ENCODE measurements around the gene ZNF230.

DNA sequence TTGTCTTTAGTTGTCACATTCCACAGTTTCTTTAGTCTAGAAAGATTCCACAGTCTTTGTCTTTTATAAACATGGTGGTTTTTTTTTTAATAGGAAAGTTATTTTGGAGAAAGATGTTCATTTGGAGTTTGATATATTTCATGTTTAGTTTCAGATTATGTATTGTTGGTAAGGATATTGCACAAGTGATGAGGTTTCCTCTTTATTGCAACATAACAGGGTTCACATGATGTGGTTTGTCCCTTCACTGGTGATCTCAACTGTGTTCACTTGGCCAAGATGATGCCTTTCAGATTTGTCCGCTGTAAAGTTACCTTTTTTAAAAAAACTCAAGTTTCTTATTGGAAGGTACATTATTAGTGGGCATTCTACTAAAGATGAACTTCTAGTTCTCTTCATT, 3.2 kb downstream of the ZNF230 start:
- TF ChIP-seq, protein P1, sequence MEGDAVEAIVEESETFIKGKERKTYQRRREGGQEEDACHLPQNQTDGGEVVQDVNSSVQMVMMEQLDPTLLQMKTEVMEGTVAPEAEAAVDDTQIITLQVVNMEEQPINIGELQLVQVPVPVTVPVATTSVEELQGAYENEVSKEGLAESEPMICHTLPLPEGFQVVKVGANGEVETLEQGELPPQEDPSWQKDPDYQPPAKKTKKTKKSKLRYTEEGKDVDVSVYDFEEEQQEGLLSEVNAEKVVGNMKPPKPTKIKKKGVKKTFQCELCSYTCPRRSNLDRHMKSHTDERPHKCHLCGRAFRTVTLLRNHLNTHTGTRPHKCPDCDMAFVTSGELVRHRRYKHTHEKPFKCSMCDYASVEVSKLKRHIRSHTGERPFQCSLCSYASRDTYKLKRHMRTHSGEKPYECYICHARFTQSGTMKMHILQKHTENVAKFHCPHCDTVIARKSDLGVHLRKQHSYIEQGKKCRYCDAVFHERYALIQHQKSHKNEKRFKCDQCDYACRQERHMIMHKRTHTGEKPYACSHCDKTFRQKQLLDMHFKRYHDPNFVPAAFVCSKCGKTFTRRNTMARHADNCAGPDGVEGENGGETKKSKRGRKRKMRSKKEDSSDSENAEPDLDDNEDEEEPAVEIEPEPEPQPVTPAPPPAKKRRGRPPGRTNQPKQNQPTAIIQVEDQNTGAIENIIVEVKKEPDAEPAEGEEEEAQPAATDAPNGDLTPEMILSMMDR (IDR thresholded peaks at IDR 0.05; ENCODE audit: low read depth, low read length, missing input control): no peak
- TF ChIP-seq RXRA (IDR thresholded peaks at IDR 0.05) (no peak), JUND (IDR thresholded peaks at IDR 0.05) (no peak), TAF1 (conservative IDR thresholded peaks at IDR 0.05) (no peak), YY1 (IDR thresholded peaks at IDR 0.05) (no peak), FOXA1 (IDR thresholded peaks at IDR 0.05) (no peak), RAD21 (IDR thresholded peaks at IDR 0.05) (no peak), GABPA (IDR thresholded peaks at IDR 0.05 in 1 of 2, conservative IDR thresholded peaks at IDR 0.05 in 1 of 2) (no peak), HNF4G (IDR thresholded peaks at IDR 0.05) (no peak)
- TF ChIP-seq, protein P2, sequence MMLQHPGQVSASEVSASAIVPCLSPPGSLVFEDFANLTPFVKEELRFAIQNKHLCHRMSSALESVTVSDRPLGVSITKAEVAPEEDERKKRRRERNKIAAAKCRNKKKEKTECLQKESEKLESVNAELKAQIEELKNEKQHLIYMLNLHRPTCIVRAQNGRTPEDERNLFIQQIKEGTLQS (IDR thresholded peaks at IDR 0.05): no peak
- TF ChIP-seq, protein P3, sequence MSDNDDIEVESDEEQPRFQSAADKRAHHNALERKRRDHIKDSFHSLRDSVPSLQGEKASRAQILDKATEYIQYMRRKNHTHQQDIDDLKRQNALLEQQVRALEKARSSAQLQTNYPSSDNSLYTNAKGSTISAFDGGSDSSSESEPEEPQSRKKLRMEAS (IDR thresholded peaks at IDR 0.05): no peak
- TF ChIP-seq, protein P4, sequence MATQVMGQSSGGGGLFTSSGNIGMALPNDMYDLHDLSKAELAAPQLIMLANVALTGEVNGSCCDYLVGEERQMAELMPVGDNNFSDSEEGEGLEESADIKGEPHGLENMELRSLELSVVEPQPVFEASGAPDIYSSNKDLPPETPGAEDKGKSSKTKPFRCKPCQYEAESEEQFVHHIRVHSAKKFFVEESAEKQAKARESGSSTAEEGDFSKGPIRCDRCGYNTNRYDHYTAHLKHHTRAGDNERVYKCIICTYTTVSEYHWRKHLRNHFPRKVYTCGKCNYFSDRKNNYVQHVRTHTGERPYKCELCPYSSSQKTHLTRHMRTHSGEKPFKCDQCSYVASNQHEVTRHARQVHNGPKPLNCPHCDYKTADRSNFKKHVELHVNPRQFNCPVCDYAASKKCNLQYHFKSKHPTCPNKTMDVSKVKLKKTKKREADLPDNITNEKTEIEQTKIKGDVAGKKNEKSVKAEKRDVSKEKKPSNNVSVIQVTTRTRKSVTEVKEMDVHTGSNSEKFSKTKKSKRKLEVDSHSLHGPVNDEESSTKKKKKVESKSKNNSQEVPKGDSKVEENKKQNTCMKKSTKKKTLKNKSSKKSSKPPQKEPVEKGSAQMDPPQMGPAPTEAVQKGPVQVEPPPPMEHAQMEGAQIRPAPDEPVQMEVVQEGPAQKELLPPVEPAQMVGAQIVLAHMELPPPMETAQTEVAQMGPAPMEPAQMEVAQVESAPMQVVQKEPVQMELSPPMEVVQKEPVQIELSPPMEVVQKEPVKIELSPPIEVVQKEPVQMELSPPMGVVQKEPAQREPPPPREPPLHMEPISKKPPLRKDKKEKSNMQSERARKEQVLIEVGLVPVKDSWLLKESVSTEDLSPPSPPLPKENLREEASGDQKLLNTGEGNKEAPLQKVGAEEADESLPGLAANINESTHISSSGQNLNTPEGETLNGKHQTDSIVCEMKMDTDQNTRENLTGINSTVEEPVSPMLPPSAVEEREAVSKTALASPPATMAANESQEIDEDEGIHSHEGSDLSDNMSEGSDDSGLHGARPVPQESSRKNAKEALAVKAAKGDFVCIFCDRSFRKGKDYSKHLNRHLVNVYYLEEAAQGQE (IDR thresholded peaks at IDR 0.05): no peak
- TF ChIP-seq, protein P5, sequence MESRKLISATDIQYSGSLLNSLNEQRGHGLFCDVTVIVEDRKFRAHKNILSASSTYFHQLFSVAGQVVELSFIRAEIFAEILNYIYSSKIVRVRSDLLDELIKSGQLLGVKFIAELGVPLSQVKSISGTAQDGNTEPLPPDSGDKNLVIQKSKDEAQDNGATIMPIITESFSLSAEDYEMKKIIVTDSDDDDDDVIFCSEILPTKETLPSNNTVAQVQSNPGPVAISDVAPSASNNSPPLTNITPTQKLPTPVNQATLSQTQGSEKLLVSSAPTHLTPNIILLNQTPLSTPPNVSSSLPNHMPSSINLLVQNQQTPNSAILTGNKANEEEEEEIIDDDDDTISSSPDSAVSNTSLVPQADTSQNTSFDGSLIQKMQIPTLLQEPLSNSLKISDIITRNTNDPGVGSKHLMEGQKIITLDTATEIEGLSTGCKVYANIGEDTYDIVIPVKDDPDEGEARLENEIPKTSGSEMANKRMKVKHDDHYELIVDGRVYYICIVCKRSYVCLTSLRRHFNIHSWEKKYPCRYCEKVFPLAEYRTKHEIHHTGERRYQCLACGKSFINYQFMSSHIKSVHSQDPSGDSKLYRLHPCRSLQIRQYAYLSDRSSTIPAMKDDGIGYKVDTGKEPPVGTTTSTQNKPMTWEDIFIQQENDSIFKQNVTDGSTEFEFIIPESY (IDR thresholded peaks at IDR 0.05): no peak
